Hepatocyte (in vitro differentiated cells): ENCODE measurements around the gene UBL5. TPM values are rescaled to one million over a fixed set of nuclear protein-coding genes. Genes with fewer than 3 reads are reported as not detected.

Source experiments
- DNase-seq: peaks from one replicate; pipeline ENCODE4 v3.0.0-alpha.2; 2016; ENCODE audit warnings: low spot score
- H2AFZ ChIP-seq: fragments of 200-600 bp; sonication (generic); 2 replicates; pipeline ENCODE4 v1.6.0; 2016; ENCODE audit warnings: antibody characterized with exemption, mild to moderate bottlenecking
- H3K27ac ChIP-seq: fragments of 200-600 bp; sonication (generic); 2 replicates; pipeline ENCODE4 v1.5.1; 2016; ENCODE audit warnings: mild to moderate bottlenecking
- H3K27me3 ChIP-seq: fragments of 200-600 bp; sonication (generic); 2 replicates; pipeline ENCODE4 v1.6.1; 2016
- H3K36me3 ChIP-seq: fragments of 200-600 bp; sonication (generic); replicated peaks from 2 replicates; pipeline ENCODE4 v1.5.1; 2016; ENCODE audit warnings: low read depth; ENCODE audit not compliant: insufficient read depth
- H3K4me1 ChIP-seq: fragments of 200-600 bp; sonication (generic); 2 replicates; pipeline ENCODE4 v1.5.1; 2016; ENCODE audit warnings: mild to moderate bottlenecking, moderate library complexity; ENCODE audit not compliant: insufficient read depth
- H3K4me2 ChIP-seq: fragments of 200-600 bp; sonication (generic); 2 replicates; pipeline ENCODE4 v1.6.0; 2016
- H3K4me3 ChIP-seq: fragments of 200-600 bp; sonication (generic); 2 replicates; pipeline ENCODE4 v1.5.1; 2016; ENCODE audit warnings: mild to moderate bottlenecking
- H3K79me2 ChIP-seq: fragments of 200-600 bp; sonication (generic); 2 replicates; pipeline ENCODE4 v1.6.0; 2017; ENCODE audit warnings: mild to moderate bottlenecking
- H3K9me2 ChIP-seq: fragments of 200-600 bp; sonication (generic); replicated peaks from 2 replicates; pipeline ENCODE4 v1.6.0; 2017; ENCODE audit warnings: mild to moderate bottlenecking; ENCODE audit not compliant: insufficient read depth
- H3K9me3 ChIP-seq: fragments of 200-600 bp; sonication (generic); 2 replicates; pipeline ENCODE4 v1.5.1; 2016; ENCODE audit warnings: low read depth, mild to moderate bottlenecking
- H4K20me1 ChIP-seq: fragments of 200-600 bp; sonication (generic); 2 replicates; pipeline ENCODE4 v1.6.0; 2016; ENCODE audit warnings: mild to moderate bottlenecking; ENCODE audit not compliant: insufficient read depth, poor library complexity, severe bottlenecking
- CTCF ChIP-seq: fragments of 200-600 bp; sonication (generic); IDR thresholded peaks from 2 replicates; pipeline ENCODE4 v1.5.1; 2016; ENCODE audit warnings: antibody characterized with exemption, mild to moderate bottlenecking; ENCODE audit not compliant: poor library complexity
- EZH2 ChIP-seq: fragments of 200-600 bp; sonication (generic); IDR thresholded peaks from 2 replicates; pipeline ENCODE4 v1.6.1; 2016; ENCODE audit warnings: antibody characterized with exemption, mild to moderate bottlenecking, borderline replicate concordance
- EZH2phosphoT487 ChIP-seq: fragments of 200-600 bp; sonication (generic); IDR thresholded peaks from one replicate; pipeline ENCODE4 v1.6.1; 2018; ENCODE audit warnings: antibody characterized with exemption, mild to moderate bottlenecking, low read depth, moderate library complexity; ENCODE audit not compliant: unreplicated experiment, severe bottlenecking
- WGBS: methylation state at CpG from one replicate; pipeline ENCODE4 v1.1.6; 2016; ENCODE audit warnings: low lambda C conversion rate; ENCODE audit errors: missing lambda C conversion rate; 5-methylcytosine and 5-hydroxymethylcytosine counted together
- polyA plus RNA-seq: library from polyadenylated mRNA; unstranded; fragments of >200 nt; fragmentation: Nextera tagmentation; extraction: Ambion mirVana; gene quantifications from 2 replicates; pipeline ENCODE4 v1.2.1, GENCODE V29; 2016
- total RNA-seq: library from RNA; depleted of rRNA; stranded (reverse); fragments of >200 nt; gene quantifications from 2 replicates; pipeline ENCODE4 v1.2.3, GENCODE V29; 2014

UBL5 gene
- total and polyA plus RNA-seq, 2 experiments from 2014 or later: 528 to 613 TPM

GRCh38 chr19:9854282-9854846 lies 26.6 kb downstream of the UBL5 start:
- no peaks in the 10 kb centered on the region for H3K27me3 ChIP-seq
- no peaks in the 10 kb centered on the region for H3K79me2 ChIP-seq
- DNase-seq: no peak
- TF ChIP-seq CTCF: no peak
- TF ChIP-seq EZH2phosphoT487: no peak
- no peak for TF ChIP-seq EZH2
- no peak overlapping the region for H2AFZ ChIP-seq
- no peaks in the 10 kb centered on the region for H3K9me2 ChIP-seq
- no peaks in the 10 kb centered on the region for H3K36me3 ChIP-seq
- 98% methylated on average over 37 of the region's 38 CpGs for WGBS
- H3K9me3 ChIP-seq: no peaks in the 10 kb centered on the region
- H3K4me1 ChIP-seq: no peaks in the 10 kb centered on the region
- no peaks in the 10 kb centered on the region for H4K20me1 ChIP-seq
- no peak overlapping the region for H3K4me3 ChIP-seq
- no peak overlapping the region for H3K4me2 ChIP-seq
- no peak overlapping the region for H3K27ac ChIP-seq

- Histone ChIP-seq H3K9me3 (no peaks in the 10 kb centered on the region), H3K9me2 (no peaks in the 10 kb centered on the region), H4K20me1 (no peaks in the 10 kb centered on the region), H3K4me2 (no peak overlapping the region), H3K4me1 (no peaks in the 10 kb centered on the region), H3K27ac (no peak overlapping the region), H3K36me3 (no peaks in the 10 kb centered on the region), H3K27me3 (no peaks in the 10 kb centered on the region), H2AFZ (no peak overlapping the region), H3K4me3 (no peak overlapping the region), H3K79me2 (no peaks in the 10 kb centered on the region)
- no peak for DNase-seq
- TF ChIP-seq EZH2 (no peak), CTCF (no peak), EZH2phosphoT487 (no peak)
- WGBS: 95% methylated on average over 9 of the region's 9 CpGs
Observed at GRCh38 chr19:9856609-9857008, 28.9 kb downstream of the UBL5 start.

- TF ChIP-seq CTCF: no peak
- no peak for TF ChIP-seq EZH2
- TF ChIP-seq EZH2phosphoT487: no peak
- Histone ChIP-seq H3K4me2 (no peak overlapping the region), H2AFZ (no peak overlapping the region), H3K36me3 (no peaks in the 10 kb centered on the region), H4K20me1 (no peaks in the 10 kb centered on the region), H3K27ac (no peak overlapping the region), H3K4me3 (no peak overlapping the region), H3K9me3 (no peaks in the 10 kb centered on the region), H3K4me1 (no peaks in the 10 kb centered on the region), H3K79me2 (no peaks in the 10 kb centered on the region), H3K27me3 (no peaks in the 10 kb centered on the region), H3K9me2 (no peaks in the 10 kb centered on the region)
- DNase-seq: no peak
- 98% methylated on average over 13 of the region's 13 CpGs for WGBS
Observed at GRCh38 chr19:9857076-9857721, 29.5 kb downstream of the UBL5 start.
